ENCODE measurements around the gene ADCY9. TPM values are rescaled to one million over a fixed set of nuclear protein-coding genes. Genes with fewer than 3 reads are reported as not detected.

Gene ADCY9
- polyA plus RNA-seq, 3 donors: 0.44 to 9.3 (median 0.67) TPM

DNA sequence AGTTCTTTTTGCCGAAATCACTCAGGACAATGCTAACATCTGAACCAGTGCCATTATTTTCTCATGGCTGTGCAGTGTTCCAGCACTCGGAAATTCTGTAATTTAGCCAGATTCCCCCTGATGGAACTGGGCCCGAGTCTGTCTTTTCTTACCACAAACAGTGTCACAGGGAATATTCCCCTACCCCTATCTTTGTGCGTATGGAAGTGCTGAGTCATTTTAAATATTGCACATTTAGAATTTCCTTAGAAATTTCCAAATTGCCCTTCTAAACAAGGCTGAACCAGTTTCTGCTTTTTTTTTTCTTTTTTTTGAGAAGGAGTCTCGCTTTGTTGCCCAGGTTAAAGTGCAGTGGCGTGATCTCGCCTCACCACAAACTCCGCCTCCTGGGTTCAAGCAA lies 147.7 kb downstream of the ADCY9 start:
- peaks cover 30 to 51% of the 10 kb centered on the region in 2 donors for H3K36me3 Mint-ChIP-seq
- Histone ChIP-seq H3K4me3 (replicated peaks in 1 of 3; ENCODE audit: low read depth in 2 of 3, low read length in 3 of 3) (no peak overlapping the region), H4K20me1 (ENCODE audit: insufficient read depth, low read length) (no peaks in the 10 kb centered on the region), H3K4me2 (replicated peaks; ENCODE audit: extremely low read depth, low read length, poor library complexity, severe bottlenecking) (no peak overlapping the region), H3K36me3 (replicated peaks in 1 of 2; ENCODE audit: control insufficient read depth in 1 of 2, insufficient read depth in 2 of 2, low read length in 2 of 2) (peaks cover 12 to 28% of the 10 kb centered on the region in 2 donors), H2AFZ (ENCODE audit: insufficient read depth, low read depth, low read length, poor library complexity, severe bottlenecking) (no peak overlapping the region), H3K9ac (ENCODE audit: insufficient read depth, low read length, poor library complexity, severe bottlenecking) (no peak overlapping the region), H3K27ac (ENCODE audit: low read depth in 1 of 2, low read length in 2 of 2) (no peak overlapping the region), H3K79me2 (ENCODE audit: insufficient read depth, low read length) (no peaks in the 10 kb centered on the region), H3K27me3 (ENCODE audit: control insufficient read depth in 2 of 2, insufficient read depth in 2 of 2, low read length in 2 of 2) (peaks cover 0 to under 1% of the 10 kb centered on the region in 2 donors), H3K4me1 (ENCODE audit: control insufficient read depth in 1 of 2, insufficient read depth in 2 of 2, low read length in 2 of 2) (peaks cover 5 to 11% of the 10 kb centered on the region in 2 donors), H3K9me3 (replicated peaks in 1 of 2; ENCODE audit: control insufficient read depth in 1 of 2, insufficient read depth in 1 of 2, low read length in 2 of 2) (peaks cover 0 to 13% of the 10 kb centered on the region in 2 donors)
- intact Hi-C loops (cut with micrococcal nuclease): no loop called here
- TF ChIP-seq, protein P1, sequence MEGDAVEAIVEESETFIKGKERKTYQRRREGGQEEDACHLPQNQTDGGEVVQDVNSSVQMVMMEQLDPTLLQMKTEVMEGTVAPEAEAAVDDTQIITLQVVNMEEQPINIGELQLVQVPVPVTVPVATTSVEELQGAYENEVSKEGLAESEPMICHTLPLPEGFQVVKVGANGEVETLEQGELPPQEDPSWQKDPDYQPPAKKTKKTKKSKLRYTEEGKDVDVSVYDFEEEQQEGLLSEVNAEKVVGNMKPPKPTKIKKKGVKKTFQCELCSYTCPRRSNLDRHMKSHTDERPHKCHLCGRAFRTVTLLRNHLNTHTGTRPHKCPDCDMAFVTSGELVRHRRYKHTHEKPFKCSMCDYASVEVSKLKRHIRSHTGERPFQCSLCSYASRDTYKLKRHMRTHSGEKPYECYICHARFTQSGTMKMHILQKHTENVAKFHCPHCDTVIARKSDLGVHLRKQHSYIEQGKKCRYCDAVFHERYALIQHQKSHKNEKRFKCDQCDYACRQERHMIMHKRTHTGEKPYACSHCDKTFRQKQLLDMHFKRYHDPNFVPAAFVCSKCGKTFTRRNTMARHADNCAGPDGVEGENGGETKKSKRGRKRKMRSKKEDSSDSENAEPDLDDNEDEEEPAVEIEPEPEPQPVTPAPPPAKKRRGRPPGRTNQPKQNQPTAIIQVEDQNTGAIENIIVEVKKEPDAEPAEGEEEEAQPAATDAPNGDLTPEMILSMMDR (IDR thresholded peaks at IDR 0.05): no peak
- no peak overlapping the region for H3K4me3 Mint-ChIP-seq
- peaks cover 14% of the 10 kb centered on the region for H3K4me1 Mint-ChIP-seq
- H3K27ac Mint-ChIP-seq: peak overlapping the region in 3 of 7 donors; percentile 24 to 86 (median 65)
- peaks cover 0 to 12% (median 7%) of the 10 kb centered on the region in 7 donors for H3K9me3 Mint-ChIP-seq
- peak in 2 of 3 donors; percentile 22 to 80 for DNase-seq
- WGBS (ENCODE audit: insufficient coverage): 60% methylated on average over 5 of the region's 8 CpGs
- H3K27me3 Mint-ChIP-seq (ENCODE audit: low read depth in 3 of 3): peaks cover 3 to 5% (median 4%) of the 10 kb centered on the region in 3 donors

DNA sequence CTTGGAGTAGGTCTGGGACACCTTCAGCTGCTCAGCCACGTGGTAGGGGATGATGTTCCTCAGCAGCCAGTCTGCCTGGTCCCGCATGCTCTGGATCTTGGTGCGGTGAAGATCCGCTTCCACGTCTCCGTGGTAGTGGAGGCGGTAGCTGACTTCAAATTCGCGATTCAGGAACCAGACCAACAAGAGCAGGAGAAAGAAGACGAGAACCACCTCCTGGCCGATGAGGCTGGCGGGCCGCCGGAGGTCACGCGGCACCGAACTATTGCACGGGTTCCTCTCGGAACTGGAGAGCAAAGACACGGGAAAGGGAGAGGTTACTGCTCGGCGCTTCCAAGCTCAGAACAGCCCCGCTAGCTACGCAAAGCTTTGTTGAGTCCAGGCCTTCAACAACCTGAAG lies 149.6 kb downstream of the ADCY9 start:
- TF ChIP-seq, protein P1 (IDR thresholded peaks at IDR 0.05): no peak
- H3K9me3 ChIP-seq (replicated peaks in 1 of 2; ENCODE audit: control insufficient read depth in 1 of 2, insufficient read depth in 1 of 2, low read length in 2 of 2): peaks cover 0 to 13% of the 10 kb centered on the region in 2 donors
- H3K4me2 ChIP-seq (replicated peaks; ENCODE audit: extremely low read depth, low read length, poor library complexity, severe bottlenecking): no peak overlapping the region
- Mint-ChIP-seq H3K27me3 (ENCODE audit: low read depth in 3 of 3) (peaks cover 8 to 11% (median 10%) of the 10 kb centered on the region in 3 donors), H3K4me1 (peaks cover 27% of the 10 kb centered on the region), H3K9me3 (peaks cover 3 to 12% (median 10%) of the 10 kb centered on the region in 7 donors), H3K36me3 (peaks cover 34 to 46% of the 10 kb centered on the region in 2 donors), H3K4me3 (no peak overlapping the region), H3K27ac (peak overlapping the region in 1 of 7 donors; percentile 53)
- no peak overlapping the region for H3K27ac ChIP-seq (ENCODE audit: low read depth in 1 of 2, low read length in 2 of 2)
- no peak overlapping the region for H2AFZ ChIP-seq (ENCODE audit: insufficient read depth, low read depth, low read length, poor library complexity, severe bottlenecking)
- peaks cover 19 to 28% of the 10 kb centered on the region in 2 donors for H3K4me1 ChIP-seq (ENCODE audit: control insufficient read depth in 1 of 2, insufficient read depth in 2 of 2, low read length in 2 of 2)
- DNase-seq: no peak
- no peak overlapping the region for H3K9ac ChIP-seq (ENCODE audit: insufficient read depth, low read length, poor library complexity, severe bottlenecking)
- no peaks in the 10 kb centered on the region for H4K20me1 ChIP-seq (ENCODE audit: insufficient read depth, low read length)
- H3K36me3 ChIP-seq (replicated peaks in 1 of 2; ENCODE audit: control insufficient read depth in 1 of 2, insufficient read depth in 2 of 2, low read length in 2 of 2): peaks cover 12 to 27% of the 10 kb centered on the region in 2 donors
- no peaks in the 10 kb centered on the region for H3K79me2 ChIP-seq (ENCODE audit: insufficient read depth, low read length)
- peaks cover 0 to 4% of the 10 kb centered on the region in 2 donors for H3K27me3 ChIP-seq (ENCODE audit: control insufficient read depth in 2 of 2, insufficient read depth in 2 of 2, low read length in 2 of 2)
- intact Hi-C loops (cut with micrococcal nuclease): no loop called here
- 97% methylated on average over 24 of the region's 24 CpGs for WGBS (ENCODE audit: insufficient coverage)
- H3K4me3 ChIP-seq (replicated peaks in 1 of 3; ENCODE audit: low read depth in 2 of 3, low read length in 3 of 3): no peak overlapping the region

All from CD14-positive monocyte (primary cell).